Femur (tissue), 1 donor: ENCODE data around the gene RUVBL1.
A peak's percentile ranks its signal among the peaks of the same experiment; 100 is the strongest.

ENCODE experiments used
- DNase-seq: peaks from one replicate; pipeline ENCODE4 v3.0.0-alpha.2; 2017

RUVBL1 gene

GRCh38 chr3:128081226-128081625, 42.4 kb downstream of the RUVBL1 start:
- no peak for DNase-seq

- DNase-seq = no peak
These were observed 43.1 kb downstream of the RUVBL1 start for GRCh38 chr3:128080323-128081080.

- DNase-seq = no peak
These were observed 43.8 kb downstream of the RUVBL1 start for GRCh38 chr3:128079823-128080222.

GRCh38 chr3:128078875-128079274, 44.7 kb downstream of the RUVBL1 start:
- DNase-seq = no peak

- DNase-seq = no peak
These were observed 45.3 kb downstream of the RUVBL1 start for GRCh38 chr3:128078322-128078721.

GRCh38 chr3:128077665-128078064, 45.9 kb downstream of the RUVBL1 start:
- DNase-seq = no peak

GRCh38 chr3:128077202-128077624, 46.4 kb downstream of the RUVBL1 start:
- DNase-seq = no peak

GRCh38 chr3:128076483-128077201, 47.0 kb downstream of the RUVBL1 start:
- no peak for DNase-seq

GRCh38 chr3:128075522-128076482, 47.8 kb downstream of the RUVBL1 start:
- DNase-seq = peak; percentile 92

- no peak for DNase-seq
These were observed 48.6 kb downstream of the RUVBL1 start for GRCh38 chr3:128074851-128075521.

- no peak for DNase-seq
These were observed 49.8 kb downstream of the RUVBL1 start for GRCh38 chr3:128073807-128074206.

- DNase-seq = no peak
These were observed 50.4 kb downstream of the RUVBL1 start for GRCh38 chr3:128073185-128073725.

- DNase-seq = no peak
These were observed 51.0 kb downstream of the RUVBL1 start for GRCh38 chr3:128072454-128073184.

GRCh38 chr3:128071771-128072453, 51.7 kb downstream of the RUVBL1 start:
- no peak for DNase-seq

- DNase-seq = no peak
These were observed 52.6 kb downstream of the RUVBL1 start for GRCh38 chr3:128070898-128071591.

GRCh38 chr3:128069271-128069670, 54.3 kb downstream of the RUVBL1 start:
- no peak for DNase-seq

- no peak for DNase-seq
These were observed 55.4 kb downstream of the RUVBL1 start for GRCh38 chr3:128068156-128068620.

- DNase-seq = no peak
These were observed 56.1 kb downstream of the RUVBL1 start for GRCh38 chr3:128067489-128067888.

- no peak for DNase-seq
These were observed 56.9 kb downstream of the RUVBL1 start for GRCh38 chr3:128066676-128067075.

- DNase-seq = no peak
These were observed 57.5 kb downstream of the RUVBL1 start for GRCh38 chr3:128066114-128066513.
